BJ (cell line): ENCODE measurements around the gene STK4. TPM values are rescaled to one million over a fixed set of nuclear protein-coding genes. Genes with fewer than 3 reads are reported as not detected.

ENCODE experiments used
- CTCF ChIA-PET: fragments of 350-600 bp; formaldehyde crosslinking; extraction: SDS; loops from one replicate; lab custom pipeline; 2021; ENCODE audit warnings: antibody characterized with exemption, inconsistent platforms; lab: Yijun Ruan, JAX
- POLR2A ChIA-PET: fragments of 300-600 bp; sonication (Branson Sonifier 250); formaldehyde crosslinking; extraction: SDS; loops from one replicate; lab custom pipeline; 2021; ENCODE audit warnings: antibody characterized with exemption; lab: Charles Lee
- DNase-seq: peaks from one replicate; pipeline ENCODE4 v3.0.0-alpha.2; 2011; ENCODE audit warnings: low read depth
- H3K27me3 ChIP-seq: 2 replicates; pipeline ENCODE4 v1.6.0; 2011; ENCODE audit warnings: low read length; ENCODE audit not compliant: control insufficient read depth, insufficient read depth
- H3K36me3 ChIP-seq: 2 replicates; pipeline ENCODE4 v1.5.1; 2011; ENCODE audit warnings: low read length; ENCODE audit not compliant: control insufficient read depth, insufficient read depth
- H3K4me3 ChIP-seq: 2 replicates; pipeline ENCODE4 v1.5.1; 2011; ENCODE audit warnings: low read depth, mild to moderate bottlenecking, control low read depth, low read length
- polyA plus RNA-seq: library from polyadenylated mRNA; depleted of rRNA; stranded (reverse); fragments of >200 nt; gene quantifications from 2 replicates; pipeline ENCODE4 v1.2.3, GENCODE V29; 2011
- TF ChIP-seq, protein P1 (sequence below): IDR thresholded peaks from 2 replicates; pipeline ENCODE4 v1.5.1; 2011; ENCODE audit warnings: low read depth, mild to moderate bottlenecking, control low read depth, inconsistent platforms, low read length, moderate library complexity; ENCODE audit not compliant: insufficient read depth

STK4 gene
- polyA plus RNA-seq, 1 experiment: 12.4 TPM

DNA sequence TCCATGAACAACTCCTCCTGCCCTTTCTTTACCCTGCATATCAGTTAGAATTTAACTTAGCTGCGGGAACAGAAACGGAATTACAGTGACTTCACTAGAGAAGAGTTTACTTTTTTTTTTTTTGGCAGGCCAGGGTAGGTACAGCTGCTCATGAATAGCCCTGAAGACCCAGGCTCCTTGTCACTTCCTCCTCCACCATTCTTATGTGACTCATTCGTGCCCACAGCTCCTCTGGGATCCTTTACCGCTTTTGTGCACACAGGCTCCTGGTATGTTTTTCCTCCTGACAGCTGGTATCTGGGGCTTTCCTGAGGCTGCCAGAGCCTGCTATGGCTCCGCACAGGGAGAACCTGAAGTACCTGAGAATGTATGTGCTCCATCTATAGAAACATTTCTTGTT is 138.5 kb downstream of the STK4 start:
- POLR2A ChIA-PET: no interaction called here

DNA sequence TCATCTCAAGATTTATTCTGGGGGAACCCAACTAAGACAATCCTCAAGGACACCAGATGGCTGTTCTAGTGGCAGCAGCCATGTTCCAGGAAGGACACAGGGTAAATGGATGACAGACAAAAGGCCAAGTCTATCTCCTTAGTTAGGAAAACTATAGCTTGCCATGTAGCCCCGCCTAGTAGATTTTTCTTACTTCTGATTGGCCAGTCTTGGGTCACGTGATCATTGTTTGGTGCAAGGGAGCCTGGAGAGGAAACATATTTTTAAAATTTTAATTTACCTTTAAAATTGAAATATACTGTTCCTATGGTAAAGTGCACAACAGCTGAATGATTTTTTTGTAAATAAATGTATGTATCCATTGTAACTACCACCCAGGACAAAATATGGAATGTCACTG is 139.0 kb downstream of the STK4 start:
- H3K27me3 ChIP-seq: no peaks in the 10 kb centered on the region
- TF ChIP-seq, protein P1, sequence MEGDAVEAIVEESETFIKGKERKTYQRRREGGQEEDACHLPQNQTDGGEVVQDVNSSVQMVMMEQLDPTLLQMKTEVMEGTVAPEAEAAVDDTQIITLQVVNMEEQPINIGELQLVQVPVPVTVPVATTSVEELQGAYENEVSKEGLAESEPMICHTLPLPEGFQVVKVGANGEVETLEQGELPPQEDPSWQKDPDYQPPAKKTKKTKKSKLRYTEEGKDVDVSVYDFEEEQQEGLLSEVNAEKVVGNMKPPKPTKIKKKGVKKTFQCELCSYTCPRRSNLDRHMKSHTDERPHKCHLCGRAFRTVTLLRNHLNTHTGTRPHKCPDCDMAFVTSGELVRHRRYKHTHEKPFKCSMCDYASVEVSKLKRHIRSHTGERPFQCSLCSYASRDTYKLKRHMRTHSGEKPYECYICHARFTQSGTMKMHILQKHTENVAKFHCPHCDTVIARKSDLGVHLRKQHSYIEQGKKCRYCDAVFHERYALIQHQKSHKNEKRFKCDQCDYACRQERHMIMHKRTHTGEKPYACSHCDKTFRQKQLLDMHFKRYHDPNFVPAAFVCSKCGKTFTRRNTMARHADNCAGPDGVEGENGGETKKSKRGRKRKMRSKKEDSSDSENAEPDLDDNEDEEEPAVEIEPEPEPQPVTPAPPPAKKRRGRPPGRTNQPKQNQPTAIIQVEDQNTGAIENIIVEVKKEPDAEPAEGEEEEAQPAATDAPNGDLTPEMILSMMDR: no peak
- POLR2A ChIA-PET: no interaction called here

More for the DNA sequence above, 138.5 kb downstream of the STK4 start:
- peaks cover under 1% of the 10 kb centered on the region; the same call in 1 of the 2 replicates for H3K27me3 ChIP-seq
- H3K36me3 ChIP-seq: no peaks in the 10 kb centered on the region
- DNase-seq: no peak
- TF ChIP-seq, protein P1: no peak
- CTCF ChIA-PET: interaction anchor here (0.8 to 4.8 kb wide), 5 partner anchors 8 to 189 kb away, joined by 4 to 46 read pairs (median 9); no protein-coding TSS in a partner anchor
- H3K4me3 ChIP-seq: no peak overlapping the region

DNA sequence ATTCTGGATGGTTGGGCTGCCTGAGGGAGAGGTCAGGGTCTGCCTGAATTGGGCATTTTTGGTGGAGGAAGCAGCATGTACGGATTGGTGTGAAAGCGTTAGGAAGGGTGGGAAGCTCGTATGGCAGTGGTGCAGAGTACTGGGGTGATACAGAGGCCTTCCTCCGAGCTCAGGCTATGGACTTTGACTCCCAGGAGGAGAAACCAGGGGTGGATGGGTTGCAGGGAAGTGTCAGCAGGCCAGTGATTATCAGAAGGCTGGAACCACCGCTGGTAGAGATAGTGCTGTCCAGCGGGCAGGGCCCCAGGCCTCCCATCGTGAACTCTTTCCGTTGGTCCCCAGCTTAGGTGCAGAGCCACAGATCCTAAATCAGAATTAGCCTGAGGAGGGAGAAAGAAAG is 143.3 kb downstream of the STK4 start:
- no peak for DNase-seq
- H3K4me3 ChIP-seq: no peak overlapping the region
- ChIA-PET CTCF (interaction anchor here (0.9 to 4.6 kb wide), 9 partner anchors 9 to 184 kb away, joined by 3 to 59 read pairs (median 21); partner anchors contain the start of gene KCNS1), POLR2A (no interaction called here)
- TF ChIP-seq, protein P1: no peak
- H3K36me3 ChIP-seq: no peaks in the 10 kb centered on the region
- peaks cover 6% of the 10 kb centered on the region for H3K27me3 ChIP-seq

More for the DNA sequence above, 139.0 kb downstream of the STK4 start:
- no peaks in the 10 kb centered on the region for H3K36me3 ChIP-seq
- no peak for DNase-seq
- CTCF ChIA-PET: interaction anchor here (0.6 to 4.8 kb wide), 7 partner anchors 9 to 189 kb away, joined by 3 to 46 read pairs (median 9); no protein-coding TSS in a partner anchor
- H3K4me3 ChIP-seq: no peak overlapping the region

DNA sequence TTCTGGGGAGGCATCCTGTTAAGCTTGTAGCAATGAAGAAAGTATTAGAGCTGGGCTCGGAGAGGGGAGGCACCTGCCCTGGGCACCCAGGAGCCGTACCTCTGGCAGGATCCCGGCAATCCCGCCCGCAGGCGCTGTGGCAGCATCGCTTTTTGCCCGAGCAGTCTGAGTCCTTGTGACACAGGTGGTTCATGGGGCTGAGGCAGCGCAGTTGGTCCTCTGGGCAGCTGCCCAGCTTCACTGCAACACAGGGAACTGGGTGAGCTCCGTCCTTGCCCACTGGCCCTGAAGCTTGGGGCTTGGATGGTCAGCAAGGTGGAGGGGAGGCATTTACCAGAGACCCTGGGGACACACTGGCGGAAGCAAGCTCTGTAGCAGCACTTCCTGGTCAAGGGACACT is 144.0 kb downstream of the STK4 start:
- TF ChIP-seq, protein P1: no peak
- Histone ChIP-seq H3K4me3 (no peak overlapping the region), H3K36me3 (no peaks in the 10 kb centered on the region), H3K27me3 (peaks cover 12% of the 10 kb centered on the region)
- ChIA-PET CTCF (interaction anchor here (0.6 to 4.6 kb wide), 11 partner anchors 10 to 240 kb away, joined by 3 to 59 read pairs (median 7); partner anchors contain the start of gene KCNS1), POLR2A (interaction anchor here (0.6 kb wide), 1 partner anchor 47 kb away, joined by 8 read pairs; no protein-coding TSS in a partner anchor)
- no peak for DNase-seq

- TF ChIP-seq, protein P1: no peak
- POLR2A ChIA-PET: no interaction called here
- Histone ChIP-seq H3K27me3 (peaks cover 14% of the 10 kb centered on the region), H3K36me3 (no peaks in the 10 kb centered on the region), H3K4me3 (no peak overlapping the region)
- no peak for DNase-seq
- CTCF ChIA-PET: interaction anchor here (0.7 to 4.6 kb wide), 25 partner anchors 8 to 252 kb away, joined by 3 to 59 read pairs (median 7); partner anchors contain the start of genes KCNS1, MATN4, STK4 and SYS1
These were observed 145.0 kb downstream of the STK4 start for GRCh38 chr20:45111285-45111684.
